Liver (tissue), 9 donors: ENCODE measurements around the gene DGKB. TPM values are rescaled to one million over a fixed set of nuclear protein-coding genes. Genes with fewer than 3 reads are reported as not detected.

ENCODE experiments used
- DNase-seq: peaks from one replicate; pipeline ENCODE4 v3.0.0-alpha.2; 2017; ENCODE audit warnings: low spot score
- H3K27ac ChIP-seq, 2 donors: one replicate each; pipeline ENCODE4 v1.7.0; 2013; ENCODE audit warnings: inconsistent platforms in 2 of 2, low read length in 2 of 2, control low read depth in 1 of 2, low read depth in 1 of 2, mild to moderate bottlenecking in 1 of 2
- H3K27me3 ChIP-seq, 4 donors: one replicate each; pipeline versions ENCODE4 v1.6.1 to v1.7.0; 2013; ENCODE audit warnings: low read length in 3 of 4, inconsistent platforms in 1 of 4, mild to moderate bottlenecking in 1 of 4, moderate library complexity in 1 of 4; ENCODE audit not compliant: control insufficient read depth in 4 of 4, insufficient read depth in 4 of 4
- H3K36me3 ChIP-seq, 4 donors: one replicate each; pipeline versions ENCODE4 v1.6.1 to v1.7.0; 2013; ENCODE audit warnings: low read length in 3 of 4, mild to moderate bottlenecking in 3 of 4, low read depth in 1 of 4, moderate library complexity in 1 of 4; ENCODE audit not compliant: control insufficient read depth in 4 of 4, insufficient read depth in 3 of 4
- H3K4me1 ChIP-seq, 4 donors: one replicate each; pipeline versions ENCODE4 v1.6.1 to v1.7.0; 2013; ENCODE audit warnings: low read length in 3 of 4, mild to moderate bottlenecking in 3 of 4, moderate library complexity in 1 of 4; ENCODE audit not compliant: control insufficient read depth in 4 of 4, insufficient read depth in 4 of 4
- H3K4me3 ChIP-seq, 3 donors: one replicate each; pipeline versions ENCODE4 v1.6.1 to v1.7.0; 2013; ENCODE audit warnings: low read length in 3 of 3, control low read depth in 1 of 3, low read depth in 1 of 3, mild to moderate bottlenecking in 1 of 3
- H3K9ac ChIP-seq, 2 donors: one replicate each; pipeline ENCODE4 v1.7.0; 2013; ENCODE audit warnings: low read length in 2 of 2, mild to moderate bottlenecking in 2 of 2, moderate library complexity in 2 of 2, control low read depth in 1 of 2, low read depth in 1 of 2
- H3K9me3 ChIP-seq, 4 donors: one replicate each; pipeline versions ENCODE4 v1.6.1 to v1.7.0; 2013; ENCODE audit warnings: low read length in 3 of 4; ENCODE audit not compliant: control insufficient read depth in 4 of 4
- EGR1 ChIP-seq, 2 donors: IDR thresholded peaks; 2 replicates each; pipeline ENCODE4 v1.6.1; 2016 to 2018; ENCODE audit warnings: antibody characterized with exemption in 2 of 2, low read depth in 2 of 2
- FOXA1 ChIP-seq: IDR thresholded peaks from 2 replicates; pipeline ENCODE4 v1.6.1; 2016; ENCODE audit warnings: antibody characterized with exemption
- FOXA2 ChIP-seq: IDR thresholded peaks from 2 replicates; pipeline ENCODE4 v1.6.1; 2016; ENCODE audit warnings: antibody characterized with exemption
- HNF4A ChIP-seq, 2 donors: conservative IDR thresholded peaks; 2 replicates each; pipeline ENCODE4 v1.6.1; 2016; ENCODE audit warnings: antibody characterized with exemption in 2 of 2, mild to moderate bottlenecking in 2 of 2
- HNF4G ChIP-seq: IDR thresholded peaks from 2 replicates; pipeline ENCODE4 v1.6.1; 2016; ENCODE audit warnings: antibody characterized with exemption
- JUND ChIP-seq, 2 donors: IDR thresholded peaks; 2 replicates each; pipeline ENCODE4 v1.6.1; 2016; ENCODE audit warnings: antibody characterized with exemption in 2 of 2
- NR2F2 ChIP-seq: IDR thresholded peaks from 2 replicates; pipeline ENCODE4 v1.6.1; 2016; ENCODE audit warnings: antibody characterized with exemption
- REST ChIP-seq: IDR thresholded peaks from 2 replicates; pipeline ENCODE4 v1.6.1; 2016; ENCODE audit warnings: antibody characterized with exemption, mild to moderate bottlenecking
- RXRA ChIP-seq, 2 donors: IDR thresholded peaks; 2 replicates each; pipeline ENCODE4 v1.6.1; 2017 to 2018; ENCODE audit warnings: antibody characterized with exemption in 2 of 2, mild to moderate bottlenecking in 1 of 2
- SP1 ChIP-seq: IDR thresholded peaks from 2 replicates; pipeline ENCODE4 v1.6.1; 2018; ENCODE audit warnings: antibody characterized with exemption, mild to moderate bottlenecking
- TAF1 ChIP-seq: conservative IDR thresholded peaks from 2 replicates; pipeline ENCODE4 v1.6.1; 2016; ENCODE audit warnings: antibody characterized with exemption, mild to moderate bottlenecking
- YY1 ChIP-seq: IDR thresholded peaks from 2 replicates; pipeline ENCODE4 v1.6.1; 2016; ENCODE audit warnings: antibody characterized with exemption, mild to moderate bottlenecking
- WGBS: extraction: QIAGEN DNeasy Blood & Tissue Kit; methylation state at CpG from one replicate; pipeline ENCODE4 v1.1.7; 2013; 5-methylcytosine and 5-hydroxymethylcytosine counted together
- polyA plus RNA-seq, 2 donors: library from polyadenylated mRNA; stranded (reverse) in 1 of 2; unstranded in 1 of 2; fragments of 200-250 nt in 1 of 2; fragments of >200 nt in 1 of 2; fragmentation: Nextera tagmentation in 1 of 2; extraction: Ambion mirVana in 1 of 2; gene quantifications; one replicate each; pipeline versions ENCODE4 v1.2.1 to v1.2.3, GENCODE V29; 2013 to 2015
- total RNA-seq, 2 donors: library from RNA; depleted of rRNA; stranded (reverse); fragments of >200 nt; gene quantifications; one replicate each; pipeline ENCODE4 v1.2.3, GENCODE V29; 2014
- TF ChIP-seq, protein P1 (sequence below): IDR thresholded peaks from 2 replicates; pipeline ENCODE4 v1.6.1; 2016; ENCODE audit warnings: antibody characterized with exemption
- TF ChIP-seq, protein P2 (sequence below): IDR thresholded peaks from 2 replicates; pipeline ENCODE4 v1.6.1; 2016; ENCODE audit warnings: antibody characterized with exemption
- TF ChIP-seq, protein P3 (sequence below): IDR thresholded peaks from 2 replicates; pipeline ENCODE4 v1.6.1; 2016; ENCODE audit warnings: antibody characterized with exemption
- donor health status: healthy.
- donor health status: healthy.
- donor health status: healthy.
- donor health status: healthy.
- donor health status: healthy.

Gene DGKB
- total and polyA plus RNA-seq, 4 donors, result 0.09 to 0.42 TPM; not detected in 2

DNA sequence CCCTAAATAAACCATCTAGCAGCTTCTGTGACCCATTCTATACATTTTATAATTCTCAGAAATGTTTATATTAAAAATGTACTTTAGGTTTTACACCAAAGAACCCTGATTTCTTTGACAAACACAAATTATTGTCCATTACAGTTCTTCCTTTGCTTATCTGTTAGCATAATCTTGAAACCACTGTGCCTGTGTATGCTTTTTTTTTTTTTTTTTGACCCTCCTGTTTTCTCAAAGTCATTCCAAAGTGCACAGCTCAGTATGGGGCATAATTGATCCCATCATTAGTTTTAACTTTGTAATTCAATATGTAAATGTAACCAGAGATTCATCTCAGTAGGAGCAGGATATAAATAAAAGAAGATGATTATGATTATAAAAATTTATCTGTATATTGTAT lies 229.3 kb downstream of the DGKB start:
- H3K27ac ChIP-seq, result no peak overlapping the region
- no peak overlapping the region for H3K9ac ChIP-seq
- H3K9me3 ChIP-seq, result no peaks in the 10 kb centered on the region
- TF ChIP-seq FOXA2, result no peak
- TF ChIP-seq TAF1, result no peak
- no peak for TF ChIP-seq SP1
- TF ChIP-seq FOXA1, result no peak
- TF ChIP-seq, protein P1, sequence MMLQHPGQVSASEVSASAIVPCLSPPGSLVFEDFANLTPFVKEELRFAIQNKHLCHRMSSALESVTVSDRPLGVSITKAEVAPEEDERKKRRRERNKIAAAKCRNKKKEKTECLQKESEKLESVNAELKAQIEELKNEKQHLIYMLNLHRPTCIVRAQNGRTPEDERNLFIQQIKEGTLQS, result no peak
- no peak for TF ChIP-seq JUND (IDR thresholded peaks at IDR 0.05)
- H3K4me3 ChIP-seq, result no peak overlapping the region
- H3K36me3 ChIP-seq, result no peaks in the 10 kb centered on the region
- no peaks in the 10 kb centered on the region for H3K4me1 ChIP-seq
- DNase-seq, result no peak
- no peaks in the 10 kb centered on the region for H3K27me3 ChIP-seq

DNA sequence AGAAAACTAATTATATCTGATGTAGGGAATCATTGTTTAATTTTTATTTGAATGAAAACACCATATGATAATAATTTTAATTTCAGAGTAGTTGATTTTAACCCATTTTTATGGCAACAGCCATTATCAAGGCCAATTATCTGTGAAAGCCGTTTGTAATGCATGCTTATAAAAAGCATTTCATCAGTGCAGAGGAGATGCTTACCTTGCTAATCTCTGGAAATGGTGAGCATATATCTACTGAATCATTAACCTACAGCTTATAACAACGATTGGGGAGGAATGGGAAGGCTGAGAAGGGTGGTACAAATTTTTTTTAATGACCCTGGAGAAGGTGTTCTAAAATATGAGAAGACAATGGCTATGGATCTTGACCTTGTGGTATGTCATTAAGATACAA lies 235.6 kb downstream of the DGKB start:
- Histone ChIP-seq H3K4me1 (no peaks in the 10 kb centered on the region), H3K27me3 (no peaks in the 10 kb centered on the region), H3K9ac (no peak overlapping the region), H3K27ac (no peak overlapping the region), H3K36me3 (no peaks in the 10 kb centered on the region), H3K4me3 (no peak overlapping the region), H3K9me3 (no peaks in the 10 kb centered on the region)
- no peak for DNase-seq
- 56% methylated on average over 2 of the region's 2 CpGs for WGBS
- TF ChIP-seq, protein P1, result no peak
- TF ChIP-seq HNF4G (no peak), RXRA (IDR thresholded peaks at IDR 0.05) (no peak), FOXA1 (no peak), HNF4A (conservative IDR thresholded peaks at IDR 0.05) (no peak), REST (no peak)
- TF ChIP-seq, protein P2, sequence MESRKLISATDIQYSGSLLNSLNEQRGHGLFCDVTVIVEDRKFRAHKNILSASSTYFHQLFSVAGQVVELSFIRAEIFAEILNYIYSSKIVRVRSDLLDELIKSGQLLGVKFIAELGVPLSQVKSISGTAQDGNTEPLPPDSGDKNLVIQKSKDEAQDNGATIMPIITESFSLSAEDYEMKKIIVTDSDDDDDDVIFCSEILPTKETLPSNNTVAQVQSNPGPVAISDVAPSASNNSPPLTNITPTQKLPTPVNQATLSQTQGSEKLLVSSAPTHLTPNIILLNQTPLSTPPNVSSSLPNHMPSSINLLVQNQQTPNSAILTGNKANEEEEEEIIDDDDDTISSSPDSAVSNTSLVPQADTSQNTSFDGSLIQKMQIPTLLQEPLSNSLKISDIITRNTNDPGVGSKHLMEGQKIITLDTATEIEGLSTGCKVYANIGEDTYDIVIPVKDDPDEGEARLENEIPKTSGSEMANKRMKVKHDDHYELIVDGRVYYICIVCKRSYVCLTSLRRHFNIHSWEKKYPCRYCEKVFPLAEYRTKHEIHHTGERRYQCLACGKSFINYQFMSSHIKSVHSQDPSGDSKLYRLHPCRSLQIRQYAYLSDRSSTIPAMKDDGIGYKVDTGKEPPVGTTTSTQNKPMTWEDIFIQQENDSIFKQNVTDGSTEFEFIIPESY, result no peak

- Histone ChIP-seq H3K4me3 (no peak overlapping the region), H3K9ac (no peak overlapping the region), H3K36me3 (no peaks in the 10 kb centered on the region), H3K27me3 (no peaks in the 10 kb centered on the region), H3K9me3 (no peaks in the 10 kb centered on the region), H3K4me1 (no peaks in the 10 kb centered on the region), H3K27ac (no peak overlapping the region)
- DNase-seq, result no peak
- WGBS, result 78% methylated on average over 1 of the region's 1 CpG
- TF ChIP-seq, protein P3, sequence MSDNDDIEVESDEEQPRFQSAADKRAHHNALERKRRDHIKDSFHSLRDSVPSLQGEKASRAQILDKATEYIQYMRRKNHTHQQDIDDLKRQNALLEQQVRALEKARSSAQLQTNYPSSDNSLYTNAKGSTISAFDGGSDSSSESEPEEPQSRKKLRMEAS, result no peak
- no peak for TF ChIP-seq EGR1 (IDR thresholded peaks at IDR 0.05; ENCODE audit: low read depth in 2 of 2)
- no peak for TF ChIP-seq NR2F2
- TF ChIP-seq FOXA2, result no peak
- TF ChIP-seq REST, result no peak
- TF ChIP-seq, protein P2, result no peak
- no peak for TF ChIP-seq HNF4G
- no peak for TF ChIP-seq JUND (IDR thresholded peaks at IDR 0.05)
- no peak for TF ChIP-seq YY1
Observed at GRCh38 chr7:14666304-14666703, 236.2 kb downstream of the DGKB start.
